Mesendoderm (in vitro differentiated cells): ENCODE measurements around the gene ATG9B.

Experiments
- DNase-seq: peaks from one replicate; pipeline ENCODE4 v3.0.0; 2013
- H2AK5ac ChIP-seq: 2 replicates; pipeline ENCODE4 v1.6.1; 2013; ENCODE audit warnings: low read length, inconsistent platforms
- H2BK120ac ChIP-seq: 2 replicates; pipeline ENCODE4 v1.6.1; 2013; ENCODE audit warnings: low read depth, mild to moderate bottlenecking, low read length, moderate library complexity, mixed read lengths
- H2BK15ac ChIP-seq: replicated peaks from 2 replicates; pipeline ENCODE4 v1.6.1; 2013; ENCODE audit warnings: low read depth, mild to moderate bottlenecking, moderate library complexity
- H2BK5ac ChIP-seq: 2 replicates; pipeline ENCODE4 v1.6.1; 2013; ENCODE audit warnings: low read length, inconsistent platforms
- H3K18ac ChIP-seq: 2 replicates; pipeline ENCODE4 v1.6.1; 2013; ENCODE audit warnings: mild to moderate bottlenecking, low read length, mixed read lengths
- H3K23ac ChIP-seq: one replicate; pipeline ENCODE4 v1.6.1; 2013; ENCODE audit warnings: low read length
- H3K27ac ChIP-seq: 2 replicates; pipeline ENCODE4 v1.5.1; 2013; ENCODE audit warnings: low read depth, mild to moderate bottlenecking, inconsistent platforms, low read length, moderate library complexity
- H3K27me3 ChIP-seq: 2 replicates; pipeline ENCODE4 v1.6.1; 2013; ENCODE audit warnings: low read length, control low read depth, mild to moderate bottlenecking, inconsistent platforms; ENCODE audit not compliant: insufficient read depth, poor library complexity
- H3K36me3 ChIP-seq: 2 replicates; pipeline ENCODE4 v1.6.1; 2013; ENCODE audit warnings: low read length, inconsistent platforms; ENCODE audit not compliant: control insufficient read depth, insufficient read depth
- H3K4ac ChIP-seq: one replicate; pipeline ENCODE4 v1.6.1; 2013; ENCODE audit warnings: low read depth, mild to moderate bottlenecking, low read length, moderate library complexity
- H3K4me1 ChIP-seq: 2 replicates; pipeline ENCODE4 v1.6.1; 2013; ENCODE audit warnings: low read depth, low read length, inconsistent platforms; ENCODE audit not compliant: control insufficient read depth
- H3K4me2 ChIP-seq: 2 replicates; pipeline ENCODE4 v1.6.1; 2013; ENCODE audit warnings: low read length
- H3K4me3 ChIP-seq: 2 replicates; pipeline ENCODE4 v1.5.1; 2013; ENCODE audit warnings: mild to moderate bottlenecking, low read length
- H3K56ac ChIP-seq: one replicate; pipeline ENCODE4 v1.6.1; 2013; ENCODE audit warnings: low read length
- H3K79me1 ChIP-seq: 2 replicates; pipeline ENCODE4 v1.6.1; 2013; ENCODE audit warnings: low read length, inconsistent platforms
- H3K79me2 ChIP-seq: 2 replicates; pipeline ENCODE4 v1.6.1; 2013; ENCODE audit warnings: mild to moderate bottlenecking, low read length; ENCODE audit not compliant: control insufficient read depth, insufficient read depth
- H3K9ac ChIP-seq: 2 replicates; pipeline ENCODE4 v1.6.1; 2013; ENCODE audit warnings: low read length, inconsistent platforms
- H4K5ac ChIP-seq: one replicate; pipeline ENCODE4 v1.6.1; 2013; ENCODE audit warnings: low read length
- H4K8ac ChIP-seq: one replicate; pipeline ENCODE4 v1.6.1; 2013; ENCODE audit warnings: low read depth, mild to moderate bottlenecking, control low read depth, low read length, moderate library complexity
- WGBS: extraction: QIAGEN DNeasy Blood & Tissue Kit; methylation state at CpG from one replicate; pipeline ENCODE4 v1.1.7; 2013; ENCODE audit warnings: low lambda C conversion rate, missing lambda C conversion rate; ENCODE audit not compliant: insufficient coverage; ENCODE audit errors: extremely low coverage; 5-methylcytosine and 5-hydroxymethylcytosine counted together

The ATG9B gene

DNA sequence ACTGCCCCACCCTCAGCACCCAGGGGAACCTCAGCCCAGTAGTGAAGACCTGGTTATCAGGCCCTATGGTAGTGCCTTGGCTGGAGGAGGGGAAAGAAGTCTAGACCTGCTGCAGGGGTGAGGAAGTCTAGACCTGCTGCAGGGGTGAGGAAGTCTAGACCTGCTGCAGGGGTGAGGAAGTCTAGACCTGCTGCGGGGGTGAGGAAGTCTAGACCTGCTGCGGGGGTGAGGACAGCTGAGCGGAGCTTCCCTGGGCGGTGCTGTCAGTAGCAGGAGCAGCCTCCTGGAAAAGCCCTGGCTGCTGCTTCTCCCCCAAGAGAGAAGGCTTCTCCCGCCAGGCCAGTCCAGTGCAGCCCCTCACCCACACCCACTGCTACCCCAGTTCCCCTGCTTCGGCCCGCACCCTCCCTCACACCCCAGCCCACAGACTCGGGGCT, 27.2 kb downstream of the ATG9B start:
- H2BK15ac ChIP-seq = no peak overlapping the region
- no peak overlapping the region for H4K5ac ChIP-seq
- no peak overlapping the region for H3K23ac ChIP-seq
- H3K27me3 ChIP-seq = no peaks in the 10 kb centered on the region
- H2BK5ac ChIP-seq = no peak overlapping the region
- H3K4me1 ChIP-seq = no peaks in the 10 kb centered on the region
- H3K4me2 ChIP-seq = no peak overlapping the region
- H2BK120ac ChIP-seq = no peak overlapping the region
- H3K9ac ChIP-seq = no peak overlapping the region
- no peak overlapping the region for H4K8ac ChIP-seq
- no peaks in the 10 kb centered on the region for H3K79me2 ChIP-seq
- no peaks in the 10 kb centered on the region for H3K79me1 ChIP-seq
- H3K36me3 ChIP-seq = no peaks in the 10 kb centered on the region
- H3K4ac ChIP-seq = no peak overlapping the region
- H3K27ac ChIP-seq = no peak overlapping the region
- H2AK5ac ChIP-seq = no peak overlapping the region
- no CpG with 5 or more reads among the region's 8 CpGs for WGBS
- no peak for DNase-seq
- H3K56ac ChIP-seq = peak overlapping the region; percentile 15
- H3K4me3 ChIP-seq = no peak overlapping the region
- H3K18ac ChIP-seq = no peak overlapping the region

DNA sequence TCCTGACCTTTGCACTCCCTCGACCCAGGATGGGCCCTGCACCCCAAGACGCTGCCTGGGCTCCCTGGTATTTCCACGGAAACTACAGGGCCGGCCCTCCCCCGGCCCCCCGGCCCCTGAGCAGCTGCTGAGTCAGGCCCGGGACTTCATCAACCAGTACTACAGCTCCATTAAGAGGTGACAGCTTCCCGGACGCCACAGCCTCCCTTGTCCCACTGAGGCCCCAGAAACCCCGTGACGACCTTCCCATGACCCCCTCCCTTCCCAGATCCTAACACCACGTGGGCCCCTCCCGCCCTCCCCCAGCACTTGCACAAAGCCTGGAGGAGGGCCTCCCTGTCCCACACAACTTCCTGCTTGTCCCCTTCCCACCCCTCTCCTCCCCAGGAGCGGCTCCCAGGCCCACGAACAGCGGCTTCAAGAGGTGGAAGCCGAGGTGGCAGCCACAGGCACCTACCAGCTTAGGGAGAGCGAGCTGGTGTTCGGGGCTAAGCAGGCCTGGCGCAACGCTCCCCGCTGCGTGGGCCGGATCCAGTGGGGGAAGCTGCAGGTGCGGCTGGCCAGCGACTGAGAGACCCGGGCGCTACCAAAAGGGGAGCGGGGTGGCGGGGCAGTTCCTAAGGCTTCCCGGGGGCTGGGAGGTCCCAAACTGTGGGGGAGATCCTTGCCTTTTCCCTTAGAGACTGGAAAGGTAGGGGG, 27.8 kb downstream of the ATG9B start:
- no peak overlapping the region for H3K4ac ChIP-seq
- H3K23ac ChIP-seq = no peak overlapping the region
- H4K5ac ChIP-seq = no peak overlapping the region
- H3K79me1 ChIP-seq = no peaks in the 10 kb centered on the region
- H2AK5ac ChIP-seq = no peak overlapping the region
- H3K27me3 ChIP-seq = no peaks in the 10 kb centered on the region
- no peak overlapping the region for H3K27ac ChIP-seq
- H2BK5ac ChIP-seq = no peak overlapping the region
- H3K4me3 ChIP-seq = no peak overlapping the region
- H3K79me2 ChIP-seq = no peaks in the 10 kb centered on the region
- no peaks in the 10 kb centered on the region for H3K4me1 ChIP-seq
- H3K56ac ChIP-seq = peak overlapping the region; percentile 71
- no CpG with 5 or more reads among the region's 31 CpGs for WGBS
- peak; percentile 51 for DNase-seq
- H2BK15ac ChIP-seq = no peak overlapping the region
- H3K4me2 ChIP-seq = no peak overlapping the region
- no peak overlapping the region for H3K18ac ChIP-seq
- H3K36me3 ChIP-seq = no peaks in the 10 kb centered on the region
- H3K9ac ChIP-seq = no peak overlapping the region
- no peak overlapping the region for H2BK120ac ChIP-seq
- H4K8ac ChIP-seq = no peak overlapping the region

DNA sequence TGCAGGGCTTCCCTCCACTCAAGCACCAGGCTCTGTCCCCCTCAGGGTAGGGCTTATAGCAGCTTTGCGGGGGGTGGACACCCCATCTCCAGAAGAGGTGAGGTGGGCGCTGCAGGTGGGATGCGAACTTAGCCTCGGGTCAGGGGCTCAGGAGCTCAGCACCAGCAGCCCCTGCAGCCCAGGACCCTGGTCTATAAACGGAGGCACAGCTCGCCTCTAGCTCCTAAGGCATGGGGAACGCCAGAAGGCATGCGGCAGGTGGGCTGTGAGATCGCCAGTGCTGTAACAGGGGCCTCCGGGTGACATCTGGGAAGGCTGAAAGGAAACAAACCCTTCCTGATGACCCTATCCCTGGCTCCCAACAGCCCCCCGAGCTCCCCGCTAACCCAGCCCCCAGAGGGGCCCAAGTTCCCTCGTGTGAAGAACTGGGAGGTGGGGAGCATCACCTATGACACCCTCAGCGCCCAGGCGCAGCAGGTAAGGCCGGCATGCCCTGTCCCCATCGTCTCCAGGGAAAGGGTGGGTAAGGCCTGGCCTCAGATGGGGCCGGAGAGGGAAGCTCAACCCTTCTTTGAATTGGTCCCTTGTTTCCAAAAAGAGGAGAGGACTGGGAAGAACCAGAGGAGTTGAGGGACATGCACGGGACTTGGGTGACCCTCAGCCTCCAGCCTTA, 29.3 kb downstream of the ATG9B start:
- H3K23ac ChIP-seq = peak overlapping the region; percentile 66
- H3K4ac ChIP-seq = no peak overlapping the region
- H3K4me3 ChIP-seq = no peak overlapping the region
- DNase-seq = no peak
- H4K5ac ChIP-seq = no peak overlapping the region
- no peak overlapping the region for H3K9ac ChIP-seq
- H3K4me1 ChIP-seq = no peaks in the 10 kb centered on the region
- WGBS = no CpG with 5 or more reads among the region's 19 CpGs
- H2BK120ac ChIP-seq = no peak overlapping the region
- H2BK15ac ChIP-seq = no peak overlapping the region
- peak overlapping the region; percentile 34 for H3K56ac ChIP-seq
- H3K27ac ChIP-seq = peak overlapping the region; percentile 27
- H2BK5ac ChIP-seq = no peak overlapping the region
- H4K8ac ChIP-seq = no peak overlapping the region
- no peak overlapping the region for H3K18ac ChIP-seq
- no peaks in the 10 kb centered on the region for H3K27me3 ChIP-seq
- H3K79me1 ChIP-seq = no peaks in the 10 kb centered on the region
- H3K79me2 ChIP-seq = no peaks in the 10 kb centered on the region
- no peak overlapping the region for H2AK5ac ChIP-seq
- H3K4me2 ChIP-seq = no peak overlapping the region
- H3K36me3 ChIP-seq = no peaks in the 10 kb centered on the region

DNA sequence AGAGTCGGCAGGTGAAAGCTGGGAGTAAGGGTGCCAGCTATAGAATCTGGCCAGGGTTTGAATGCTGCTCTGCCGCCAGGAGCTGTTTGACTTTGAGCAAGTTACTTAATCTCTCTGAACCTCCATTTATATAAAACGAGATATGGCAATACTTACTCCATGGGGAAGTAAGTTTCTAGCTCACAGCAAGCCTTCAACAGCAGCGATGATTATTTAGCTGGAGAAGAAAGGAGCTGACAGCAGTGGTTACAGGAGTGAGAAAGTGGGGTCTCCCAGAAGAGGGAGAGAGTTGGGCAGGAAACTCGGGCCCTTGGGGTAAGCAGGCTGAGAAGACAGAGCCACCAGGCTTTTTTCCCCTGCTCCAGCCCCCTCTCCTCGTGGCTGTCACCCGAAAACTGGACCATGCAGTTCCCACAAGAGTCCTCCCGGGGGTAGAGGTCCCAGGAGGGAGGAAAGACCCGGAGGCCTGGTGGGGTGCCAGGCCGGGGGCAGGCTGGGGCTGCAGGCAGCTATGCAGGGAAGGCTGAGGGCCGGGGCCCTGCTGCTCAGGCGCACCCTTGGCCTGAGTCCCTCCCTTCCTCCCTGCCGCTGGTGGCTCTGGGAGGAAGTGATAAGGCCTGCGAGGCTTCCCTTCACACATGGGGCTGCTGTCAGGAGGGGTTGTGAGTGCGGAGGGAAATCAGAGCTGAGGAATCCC, 30.0 kb downstream of the ATG9B start:
- no peak overlapping the region for H3K23ac ChIP-seq
- H3K27me3 ChIP-seq = no peaks in the 10 kb centered on the region
- H2BK15ac ChIP-seq = no peak overlapping the region
- DNase-seq = peak; percentile 61
- no peak overlapping the region for H4K8ac ChIP-seq
- WGBS = no CpG with 5 or more reads among the region's 15 CpGs
- peak overlapping the region; percentile 29 for H3K9ac ChIP-seq
- H3K27ac ChIP-seq = no peak overlapping the region
- no peak overlapping the region for H3K4me2 ChIP-seq
- no peaks in the 10 kb centered on the region for H3K79me2 ChIP-seq
- no peak overlapping the region for H2BK5ac ChIP-seq
- H3K56ac ChIP-seq = no peak overlapping the region
- no peak overlapping the region for H2AK5ac ChIP-seq
- no peak overlapping the region for H3K4ac ChIP-seq
- no peaks in the 10 kb centered on the region for H3K36me3 ChIP-seq
- H3K79me1 ChIP-seq = no peaks in the 10 kb centered on the region
- H3K4me1 ChIP-seq = no peaks in the 10 kb centered on the region
- H3K4me3 ChIP-seq = no peak overlapping the region
- no peak overlapping the region for H4K5ac ChIP-seq
- no peak overlapping the region for H2BK120ac ChIP-seq
- H3K18ac ChIP-seq = no peak overlapping the region

DNA sequence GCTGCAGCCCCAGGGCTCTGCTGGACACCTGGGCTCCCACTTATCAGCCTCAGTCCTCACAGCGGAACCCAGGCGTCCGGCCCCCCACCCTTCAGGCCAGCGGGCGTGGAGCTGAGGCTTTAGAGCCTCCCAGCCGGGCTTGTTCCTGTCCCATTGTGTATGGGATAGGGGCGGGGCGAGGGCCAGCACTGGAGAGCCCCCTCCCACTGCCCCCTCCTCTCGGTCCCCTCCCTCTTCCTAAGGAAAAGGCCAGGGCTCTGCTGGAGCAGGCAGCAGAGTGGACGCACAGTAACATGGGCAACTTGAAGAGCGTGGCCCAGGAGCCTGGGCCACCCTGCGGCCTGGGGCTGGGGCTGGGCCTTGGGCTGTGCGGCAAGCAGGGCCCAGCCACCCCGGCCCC, 30.8 kb downstream of the ATG9B start:
- Histone ChIP-seq H3K4ac (no peak overlapping the region), H2BK15ac (no peak overlapping the region), H4K5ac (no peak overlapping the region), H2BK5ac (no peak overlapping the region), H2AK5ac (no peak overlapping the region), H3K79me2 (no peaks in the 10 kb centered on the region), H3K36me3 (no peaks in the 10 kb centered on the region), H3K27ac (no peak overlapping the region), H2BK120ac (no peak overlapping the region), H3K79me1 (no peaks in the 10 kb centered on the region), H4K8ac (no peak overlapping the region), H3K4me2 (no peak overlapping the region), H3K23ac (no peak overlapping the region), H3K18ac (no peak overlapping the region), H3K4me3 (no peak overlapping the region), H3K56ac (no peak overlapping the region), H3K9ac (no peak overlapping the region), H3K4me1 (no peaks in the 10 kb centered on the region), H3K27me3 (no peaks in the 10 kb centered on the region)
- WGBS = no CpG with 5 or more reads among the region's 14 CpGs
- DNase-seq = no peak
